GM12873 (cell line): Measurements from ENCODE around the gene CXXC5.
A peak's percentile ranks its signal among the peaks of the same experiment; 100 is the strongest.

Source experiments
- TF ChIP-seq, protein P1 (sequence below): IDR thresholded peaks from 2 replicates; pipeline ENCODE4 v1.5.1; 2012; ENCODE audit warnings: low read depth, mild to moderate bottlenecking, moderate library complexity, low read length, control low read depth; ENCODE audit not compliant: insufficient read depth; ENCODE audit errors: missing control alignments

The CXXC5 gene

GRCh38 chr5:139636975-139637408 lies 11.2 kb upstream of the CXXC5 start:
- TF ChIP-seq, protein P1, sequence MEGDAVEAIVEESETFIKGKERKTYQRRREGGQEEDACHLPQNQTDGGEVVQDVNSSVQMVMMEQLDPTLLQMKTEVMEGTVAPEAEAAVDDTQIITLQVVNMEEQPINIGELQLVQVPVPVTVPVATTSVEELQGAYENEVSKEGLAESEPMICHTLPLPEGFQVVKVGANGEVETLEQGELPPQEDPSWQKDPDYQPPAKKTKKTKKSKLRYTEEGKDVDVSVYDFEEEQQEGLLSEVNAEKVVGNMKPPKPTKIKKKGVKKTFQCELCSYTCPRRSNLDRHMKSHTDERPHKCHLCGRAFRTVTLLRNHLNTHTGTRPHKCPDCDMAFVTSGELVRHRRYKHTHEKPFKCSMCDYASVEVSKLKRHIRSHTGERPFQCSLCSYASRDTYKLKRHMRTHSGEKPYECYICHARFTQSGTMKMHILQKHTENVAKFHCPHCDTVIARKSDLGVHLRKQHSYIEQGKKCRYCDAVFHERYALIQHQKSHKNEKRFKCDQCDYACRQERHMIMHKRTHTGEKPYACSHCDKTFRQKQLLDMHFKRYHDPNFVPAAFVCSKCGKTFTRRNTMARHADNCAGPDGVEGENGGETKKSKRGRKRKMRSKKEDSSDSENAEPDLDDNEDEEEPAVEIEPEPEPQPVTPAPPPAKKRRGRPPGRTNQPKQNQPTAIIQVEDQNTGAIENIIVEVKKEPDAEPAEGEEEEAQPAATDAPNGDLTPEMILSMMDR: no peak

DNA sequence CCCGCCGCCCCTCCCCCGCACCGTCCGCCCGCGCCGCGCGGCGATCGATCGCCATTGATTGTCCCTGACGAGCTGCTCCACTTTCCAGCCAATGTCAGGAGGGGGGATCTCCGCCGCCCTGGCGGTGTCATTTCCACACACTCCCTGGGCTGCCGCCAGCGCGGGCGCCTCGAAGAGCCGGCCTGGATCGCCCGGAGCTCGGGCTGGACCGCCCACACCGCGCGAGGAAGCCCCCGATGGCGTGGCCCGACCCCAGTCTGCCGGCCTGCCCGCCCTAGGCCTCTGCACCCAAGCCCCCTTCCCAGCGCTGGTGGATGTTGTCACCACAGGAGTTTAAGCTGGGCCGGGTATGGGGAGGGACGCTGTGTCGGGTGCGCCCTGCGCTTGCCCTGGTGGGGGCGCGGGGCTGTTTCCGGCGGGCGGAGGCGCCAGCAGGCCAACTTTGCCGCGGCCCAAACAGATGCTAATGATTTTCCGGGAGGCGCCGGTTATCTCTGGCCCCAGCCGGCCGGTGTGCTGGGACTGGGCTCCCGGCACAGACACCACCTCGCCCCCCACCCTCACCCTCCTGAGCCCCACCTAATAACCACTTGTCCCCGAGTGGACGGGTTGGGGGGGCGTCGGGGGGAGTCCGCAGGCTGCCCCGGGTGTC lies 10.6 kb upstream of the CXXC5 start:
- TF ChIP-seq, protein P1: peak; percentile 32

- TF ChIP-seq, protein P1: no peak
These were observed 9.9 kb upstream of the CXXC5 start for GRCh38 chr5:139638090-139638735.

DNA sequence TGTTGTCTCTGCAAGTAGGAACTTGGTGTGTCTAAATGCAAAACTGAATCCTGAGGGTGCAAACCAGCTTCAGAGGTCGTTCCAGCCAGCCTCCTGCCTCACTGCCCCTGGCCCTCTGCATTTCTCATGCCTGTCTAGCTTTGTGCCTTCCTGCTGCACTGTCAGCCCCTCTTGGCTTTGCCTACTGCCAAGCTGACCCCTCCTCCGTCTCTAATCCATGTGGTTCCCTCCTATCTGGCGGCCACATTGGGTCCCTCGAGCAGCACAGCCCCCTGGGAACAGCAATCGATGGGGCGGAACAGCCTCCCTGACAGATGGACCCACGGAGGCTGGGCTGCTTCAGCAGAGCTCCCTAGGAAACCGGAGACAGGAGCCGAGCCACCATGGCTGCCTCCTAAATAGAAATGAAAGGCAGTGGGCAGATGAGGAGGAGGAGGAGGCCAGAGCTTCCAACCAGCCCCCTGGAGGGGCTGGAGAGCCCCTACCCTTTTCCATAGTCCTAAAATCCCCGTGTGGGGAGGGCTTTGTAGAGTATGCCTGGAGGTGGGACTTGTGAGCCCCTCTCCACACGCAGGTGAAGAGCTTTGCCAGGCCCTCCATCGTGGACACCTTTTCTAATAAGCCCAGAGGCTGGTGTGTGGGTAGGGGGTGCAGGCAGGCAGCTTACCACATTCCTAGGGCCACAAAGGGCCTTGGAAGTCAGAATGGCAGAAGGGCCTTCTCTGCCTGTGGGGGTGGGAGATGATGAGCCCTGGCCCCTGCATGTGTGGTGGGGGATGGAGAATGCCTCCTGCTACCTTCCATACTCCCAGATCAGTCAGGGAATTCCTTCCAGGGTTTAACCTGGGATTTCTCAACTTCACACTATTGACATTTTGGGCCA lies 9.2 kb upstream of the CXXC5 start:
- TF ChIP-seq, protein P1: no peak

- TF ChIP-seq, protein P1: no peak
These were observed 8.3 kb upstream of the CXXC5 start for GRCh38 chr5:139639619-139640380.

DNA sequence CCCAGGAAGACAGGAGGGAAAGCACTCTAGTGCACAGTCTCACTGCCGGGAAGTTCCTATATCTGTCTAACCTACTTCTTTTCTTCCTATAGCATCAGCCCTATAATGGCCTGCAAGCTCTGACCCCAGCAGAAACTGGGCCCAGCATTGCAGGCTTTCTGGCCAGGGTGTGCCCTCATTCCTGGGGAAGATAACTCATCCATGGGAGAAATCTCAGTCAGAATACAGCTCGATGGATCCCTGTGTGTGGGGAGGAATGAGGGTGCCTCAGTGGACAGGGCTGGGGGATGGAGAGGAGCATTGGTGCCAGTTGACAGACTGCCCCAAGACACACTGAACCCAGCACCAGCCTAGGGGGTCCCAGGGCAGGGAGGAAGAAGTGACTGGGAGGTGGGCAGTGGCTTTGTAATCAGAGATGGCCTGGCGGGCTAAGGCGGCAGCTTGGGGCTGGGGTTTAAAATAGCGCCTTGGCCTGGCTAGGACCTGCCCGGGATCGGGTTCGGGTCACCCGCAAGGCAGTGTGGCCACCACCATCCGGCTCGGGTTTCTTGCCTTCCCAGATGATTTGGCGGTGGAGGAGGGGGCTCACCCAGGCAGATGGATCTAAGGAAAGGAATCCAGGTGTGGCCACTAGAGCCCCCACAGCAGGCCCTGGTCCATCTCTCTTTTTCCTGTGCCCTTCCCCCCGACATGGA lies 7.6 kb upstream of the CXXC5 start:
- TF ChIP-seq, protein P1: no peak
